ENCODE results near the gene CPLANE2.
"Not testable (repeated sequence)": the region's sequence is repeated elsewhere in the genome, so short reads cannot be mapped to it uniquely, and the experiment has no call there.

Gene CPLANE2, protein sequence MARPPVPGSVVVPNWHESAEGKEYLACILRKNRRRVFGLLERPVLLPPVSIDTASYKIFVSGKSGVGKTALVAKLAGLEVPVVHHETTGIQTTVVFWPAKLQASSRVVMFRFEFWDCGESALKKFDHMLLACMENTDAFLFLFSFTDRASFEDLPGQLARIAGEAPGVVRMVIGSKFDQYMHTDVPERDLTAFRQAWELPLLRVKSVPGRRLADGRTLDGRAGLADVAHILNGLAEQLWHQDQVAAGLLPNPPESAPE

DNA sequence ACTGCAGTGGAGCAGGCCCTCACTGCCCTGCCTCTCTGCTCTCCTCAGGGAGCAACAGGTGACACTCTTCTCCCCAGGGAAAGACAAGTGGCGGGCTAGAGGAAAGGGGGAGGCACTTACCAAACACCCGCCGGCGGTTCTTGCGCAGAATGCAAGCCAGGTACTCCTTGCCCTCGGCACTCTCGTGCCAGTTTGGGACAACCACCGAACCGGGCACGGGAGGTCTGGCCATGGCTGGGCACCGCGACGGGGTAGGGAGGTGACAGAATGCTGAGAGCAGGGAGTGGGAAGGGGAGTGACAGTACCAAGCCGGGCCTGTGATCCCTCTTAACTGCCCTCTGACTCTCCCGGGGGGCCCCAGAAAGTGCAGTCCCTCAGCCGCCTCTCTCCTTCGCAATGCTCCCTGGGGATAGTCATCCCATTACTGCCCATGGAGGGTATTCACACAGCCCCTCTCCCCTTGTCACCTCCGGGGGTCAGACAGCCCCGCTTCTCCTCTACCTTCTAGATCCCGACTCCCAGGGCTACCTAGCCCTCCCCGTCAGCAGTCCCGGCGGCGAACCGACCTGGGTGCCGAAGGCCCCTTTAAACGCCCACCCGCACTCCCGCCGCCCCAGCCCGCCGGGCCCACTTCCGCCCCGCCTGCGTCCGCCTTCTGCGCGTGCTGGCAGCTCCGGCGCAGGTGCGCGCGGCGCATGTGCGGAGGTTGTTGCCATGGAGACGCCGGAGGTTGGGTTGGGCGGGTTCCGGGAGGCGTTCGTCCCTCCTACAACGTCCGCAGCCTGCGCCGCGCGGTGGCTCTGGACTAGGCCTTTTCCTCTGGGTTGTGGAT lies at the start of gene CPLANE2:
TSS of gene CPLANE2 (minus strand) at position 673 of the 832 bp plus-strand sequence. CDS start at position 232, 441 bp downstream.
- DNase-seq (ENCODE audit: low spot score): peak; percentile 90

DNA sequence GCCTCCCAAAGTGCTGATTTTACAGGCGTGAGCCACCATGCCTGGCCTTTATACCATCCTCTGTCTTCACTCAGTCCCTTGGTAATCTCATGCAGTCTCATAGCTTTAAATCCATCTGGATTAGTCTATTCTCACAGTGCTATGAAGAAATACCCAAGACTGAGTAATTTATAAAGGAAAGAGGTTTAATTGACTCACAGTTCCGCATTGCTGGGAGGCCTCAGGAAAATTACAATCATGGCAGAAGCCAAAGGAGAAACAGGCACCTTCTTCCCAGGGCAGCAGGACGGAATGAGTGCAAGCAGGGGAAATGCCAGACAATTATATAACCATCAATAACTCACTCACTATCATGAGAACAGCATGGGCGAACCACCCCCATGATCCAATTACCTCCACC lies 49.1 kb upstream of the CPLANE2 start:
- peak; percentile 61 for DNase-seq (ENCODE audit: low spot score)

DNA sequence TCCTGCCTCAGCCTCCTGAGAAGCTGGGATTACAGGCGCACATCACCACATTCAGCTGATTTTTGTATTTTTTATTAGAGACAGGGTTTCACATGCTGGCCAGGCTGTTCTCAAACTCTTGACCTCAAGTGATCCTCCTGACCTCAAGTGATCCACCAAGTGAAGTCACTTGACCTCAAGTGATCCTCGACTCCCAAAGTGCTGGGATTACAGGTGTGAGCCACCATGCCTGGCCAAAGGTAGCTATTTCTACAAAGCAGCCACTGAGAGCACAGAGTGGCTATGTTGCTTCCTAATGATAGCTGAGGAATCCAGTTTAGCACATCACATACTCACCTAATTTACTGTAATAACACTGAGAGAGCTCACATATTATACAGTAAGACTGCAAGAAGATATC lies 44.8 kb upstream of the CPLANE2 start:
- no peak for DNase-seq (ENCODE audit: low spot score)

DNA sequence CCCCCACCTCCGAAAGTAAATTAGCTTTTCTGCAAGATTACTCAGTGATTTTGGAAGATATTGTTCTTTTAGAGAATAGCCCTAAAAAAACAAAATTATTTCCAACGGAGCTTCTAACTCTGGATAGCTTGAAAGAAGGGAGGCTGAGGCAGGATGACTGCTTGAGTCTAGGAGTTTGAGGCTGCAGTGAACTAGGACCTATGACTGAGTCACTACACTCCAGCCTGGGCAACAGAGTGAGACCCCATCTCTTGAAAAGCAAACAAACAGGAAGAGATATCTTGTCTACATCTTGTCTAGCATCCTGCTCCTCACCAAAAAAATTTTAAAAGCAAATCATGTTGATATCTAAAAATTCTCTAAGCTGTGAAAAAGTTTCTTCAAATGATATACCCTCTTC lies 42.2 kb upstream of the CPLANE2 start:
- no peak for DNase-seq (ENCODE audit: low spot score)

DNA sequence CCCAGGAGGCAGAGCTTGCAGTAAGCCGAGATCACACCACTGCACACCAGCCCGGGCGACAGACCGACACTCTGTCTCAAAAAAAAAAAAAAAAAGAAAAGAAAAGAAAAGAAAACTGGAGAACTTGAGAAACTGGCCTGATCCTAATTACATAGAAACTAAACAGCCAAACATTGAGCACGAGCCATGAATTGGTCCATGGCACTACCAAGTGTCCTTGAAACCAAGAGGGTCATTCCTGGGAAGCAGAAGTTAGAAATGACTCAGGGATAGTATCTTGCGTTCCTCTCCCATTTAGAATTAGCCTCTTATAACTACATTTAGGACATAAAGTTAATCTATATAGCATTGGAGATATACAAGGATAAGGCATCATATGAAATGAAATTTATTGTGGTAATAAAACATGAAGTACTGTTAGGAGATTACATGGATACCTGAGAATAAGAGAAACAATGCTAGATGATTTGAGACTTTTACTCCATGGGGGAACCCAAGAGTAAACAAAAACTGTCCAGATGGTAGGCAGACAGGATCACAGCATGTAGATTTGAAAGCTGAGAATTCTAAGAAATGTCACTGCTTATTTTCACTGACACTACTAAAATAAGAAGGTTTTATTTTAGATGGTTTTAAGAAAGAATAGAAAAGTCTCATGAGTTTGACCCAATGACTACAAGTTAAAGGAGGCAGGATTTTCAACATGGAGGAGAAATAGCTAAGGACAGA lies 39.5 kb upstream of the CPLANE2 start:
- DNase-seq (ENCODE audit: low spot score): peak; percentile 78

DNA sequence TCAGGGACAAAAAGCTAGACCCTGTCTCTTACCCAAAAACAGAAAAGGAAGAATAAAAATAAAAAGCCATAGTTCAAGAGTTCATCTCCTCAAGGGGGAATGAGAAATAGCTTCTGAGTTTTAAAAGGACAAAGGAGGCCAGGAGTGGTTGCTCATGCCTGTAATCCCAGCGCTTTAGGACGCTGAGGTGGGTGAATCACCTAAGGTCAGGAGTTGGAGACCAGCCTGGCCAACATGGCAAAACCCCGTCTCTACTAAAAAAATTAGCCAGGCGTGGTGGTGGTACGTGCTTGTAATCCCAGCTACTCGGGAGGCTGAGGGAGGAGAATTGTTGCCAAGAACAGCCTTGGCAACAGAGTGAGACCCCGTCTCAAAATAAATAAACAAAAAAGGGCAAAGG lies 38.6 kb upstream of the CPLANE2 start:
- DNase-seq (ENCODE audit: low spot score): no peak

DNA sequence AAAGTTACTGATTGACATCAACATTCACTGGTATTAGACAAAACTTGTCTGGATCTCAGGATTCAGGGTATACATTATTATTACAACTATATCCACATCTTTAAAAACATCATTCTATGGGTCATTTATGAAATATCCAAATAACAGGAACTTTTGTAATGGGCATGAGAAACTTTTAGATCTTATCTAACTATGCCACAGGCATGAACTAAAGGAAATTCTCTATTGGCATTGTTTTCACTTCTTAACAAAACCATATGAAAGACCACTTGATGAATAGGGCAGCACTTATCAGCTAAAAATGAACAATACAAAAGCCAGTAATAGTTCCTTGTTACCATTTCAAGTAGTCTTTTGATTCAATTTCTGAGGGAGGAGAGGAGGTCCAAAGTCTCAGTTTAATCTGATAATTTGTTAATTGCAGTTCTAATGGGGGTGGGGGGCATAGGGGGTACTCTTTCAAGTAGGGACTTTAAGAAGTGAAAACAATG lies 30.8 kb upstream of the CPLANE2 start:
- DNase-seq (ENCODE audit: low spot score): no peak

DNA sequence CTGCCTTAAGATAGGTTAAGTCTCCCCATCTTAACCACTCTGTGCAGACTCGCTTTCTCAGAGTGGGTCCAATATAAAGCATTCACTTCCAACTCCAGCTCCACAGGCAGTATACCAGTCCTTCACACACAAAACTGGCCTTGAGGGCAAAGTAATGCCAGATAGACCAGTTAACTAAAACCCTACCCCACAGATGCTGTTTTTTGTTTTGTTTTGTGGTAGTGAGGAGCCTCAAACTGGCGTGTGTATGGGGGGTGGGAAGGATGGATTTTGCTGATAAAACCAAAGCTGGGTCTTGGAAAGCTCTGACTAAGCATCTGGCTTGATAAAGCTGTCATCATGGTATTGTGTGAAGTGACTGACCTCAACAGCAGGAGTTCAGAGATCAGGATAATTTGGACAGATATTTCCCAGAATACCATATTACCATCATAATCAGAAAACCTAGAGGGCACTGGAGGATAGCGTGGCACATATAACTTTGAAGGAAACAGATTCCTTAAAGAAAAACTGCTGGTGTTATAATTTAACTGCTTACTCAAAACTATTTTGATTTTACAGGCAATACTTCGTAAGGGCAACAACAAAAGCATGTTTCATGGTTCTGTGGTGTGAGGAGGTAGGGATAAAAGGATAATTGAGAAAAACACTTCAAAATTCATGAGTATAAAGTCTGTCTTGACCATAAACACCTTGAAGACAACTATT lies 29.6 kb upstream of the CPLANE2 start:
- DNase-seq (ENCODE audit: low spot score): no peak

DNA sequence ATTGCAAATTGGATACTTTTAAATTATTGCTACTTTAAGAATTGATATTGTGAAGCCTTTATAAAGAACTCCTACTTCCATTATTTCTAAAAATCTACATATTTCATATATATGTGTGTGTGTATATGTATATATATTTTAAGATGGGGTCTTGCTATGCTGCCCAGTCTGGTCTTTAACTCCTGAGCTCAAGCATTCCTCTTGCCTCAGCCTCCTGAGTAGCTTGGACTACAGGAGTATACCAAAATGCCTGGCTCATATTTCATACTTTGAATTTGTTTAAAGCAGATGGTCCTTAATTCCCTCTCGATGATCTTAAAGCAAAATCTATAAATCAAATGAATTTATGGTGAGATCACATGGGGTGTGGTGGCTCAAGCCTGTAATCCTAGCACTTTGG lies 25.1 kb upstream of the CPLANE2 start:
- DNase-seq (ENCODE audit: low spot score): no peak

DNA sequence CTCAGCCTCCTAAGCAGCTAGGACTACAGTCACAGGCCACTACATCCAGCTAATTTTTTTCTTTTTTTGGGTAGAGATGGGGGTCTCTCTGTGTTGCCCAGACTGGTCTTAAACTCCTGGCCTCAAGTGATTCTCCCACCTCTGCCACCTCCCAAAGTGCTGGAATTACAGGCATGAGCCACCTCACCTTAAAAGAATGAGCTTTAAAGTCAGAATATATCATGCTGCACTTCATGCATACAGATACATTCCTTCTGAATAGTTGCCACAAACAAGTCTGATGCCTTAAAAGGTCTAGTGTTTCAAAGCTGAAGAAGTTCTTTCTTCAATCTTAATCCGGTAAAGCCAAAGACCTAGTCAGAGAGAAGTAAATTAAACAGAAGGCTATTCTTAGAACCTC lies 23.8 kb upstream of the CPLANE2 start:
- no peak for DNase-seq (ENCODE audit: low spot score)

DNA sequence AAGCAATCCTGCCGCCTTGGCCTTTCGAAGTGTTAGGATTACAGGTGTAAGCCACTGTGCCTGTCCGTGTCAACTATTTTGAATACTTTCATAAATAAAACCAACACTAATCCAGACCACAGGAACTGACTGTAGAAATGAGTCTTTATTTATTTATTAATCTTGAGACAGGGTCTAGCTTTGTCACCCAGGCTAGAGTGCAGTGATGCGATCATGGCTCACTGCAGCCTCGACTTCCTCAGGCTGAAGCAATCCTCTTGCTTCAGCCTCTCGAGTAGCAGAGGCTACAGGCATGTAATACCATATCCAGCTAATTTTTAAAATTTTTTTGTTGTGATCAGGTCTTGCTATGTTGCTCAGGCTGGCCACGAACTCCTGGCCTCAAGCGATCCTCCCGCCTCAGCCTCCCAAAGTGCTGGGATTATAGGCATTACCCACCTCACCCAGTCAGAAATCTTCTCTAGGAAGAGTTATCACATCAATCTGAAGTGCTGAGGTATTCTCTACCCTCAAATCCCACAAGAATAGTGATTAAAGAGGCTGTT lies 21.7 kb upstream of the CPLANE2 start:
- DNase-seq (ENCODE audit: low spot score): no peak

DNA sequence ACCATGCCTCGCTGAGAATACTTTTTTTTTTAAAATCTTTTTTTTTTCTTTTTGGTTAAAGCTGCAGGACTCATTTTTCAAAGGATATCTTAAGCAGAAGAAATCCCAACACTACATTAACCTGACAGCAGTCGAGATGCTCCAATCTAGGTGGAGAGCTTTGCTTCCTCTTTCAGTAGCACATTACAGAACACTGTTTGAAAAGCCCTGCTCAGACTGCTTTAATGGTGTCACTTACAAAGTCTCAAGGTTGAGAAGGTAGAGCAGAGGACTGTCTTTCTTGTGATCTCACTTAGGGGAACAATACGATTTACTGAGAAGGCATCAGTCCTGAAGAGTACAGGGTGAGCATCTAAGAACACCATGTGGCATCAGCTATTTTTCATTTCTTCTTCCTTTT lies 21.0 kb upstream of the CPLANE2 start:
- DNase-seq (ENCODE audit: low spot score): no peak

DNA sequence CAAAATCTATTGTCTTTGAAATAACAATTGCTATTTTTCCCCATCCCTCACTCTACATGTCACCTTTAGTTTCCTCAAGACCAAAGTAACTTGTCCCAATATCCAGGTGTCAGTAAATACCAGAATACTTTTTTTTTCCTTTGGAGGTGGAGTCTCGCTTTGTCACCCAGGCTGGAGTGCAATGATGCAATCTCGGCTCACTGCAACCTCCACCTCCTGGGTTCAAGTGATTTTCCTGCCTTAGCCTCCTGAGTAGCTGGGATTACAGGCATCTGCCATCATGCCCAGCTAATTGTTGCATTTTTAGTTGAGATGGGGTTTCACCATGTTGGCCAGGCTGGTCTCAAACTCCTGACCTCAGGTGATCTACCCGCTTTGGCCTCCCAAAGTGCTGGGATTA lies 20.6 kb upstream of the CPLANE2 start:
- DNase-seq (ENCODE audit: low spot score): not testable (repeated sequence)

DNA sequence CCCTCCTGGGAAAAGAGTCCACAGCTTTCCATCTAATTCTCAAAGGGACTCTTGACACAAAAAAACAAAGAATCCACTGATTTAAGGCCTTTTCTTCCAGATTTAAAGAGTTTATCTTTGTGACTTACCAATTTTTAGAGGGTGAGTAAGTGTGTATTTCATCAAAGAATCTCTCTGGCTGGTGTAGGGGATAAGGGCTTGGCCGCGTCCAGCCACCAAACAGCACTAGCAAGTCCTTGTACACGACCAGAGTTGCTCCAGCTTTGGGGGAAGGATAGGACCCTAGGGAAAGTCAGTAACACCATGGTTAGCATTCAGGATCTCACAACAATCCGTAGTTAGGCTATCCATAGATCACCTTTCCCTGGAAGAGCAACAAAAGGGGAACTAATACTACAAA lies 19.5 kb upstream of the CPLANE2 start:
- no peak for DNase-seq (ENCODE audit: low spot score)

DNA sequence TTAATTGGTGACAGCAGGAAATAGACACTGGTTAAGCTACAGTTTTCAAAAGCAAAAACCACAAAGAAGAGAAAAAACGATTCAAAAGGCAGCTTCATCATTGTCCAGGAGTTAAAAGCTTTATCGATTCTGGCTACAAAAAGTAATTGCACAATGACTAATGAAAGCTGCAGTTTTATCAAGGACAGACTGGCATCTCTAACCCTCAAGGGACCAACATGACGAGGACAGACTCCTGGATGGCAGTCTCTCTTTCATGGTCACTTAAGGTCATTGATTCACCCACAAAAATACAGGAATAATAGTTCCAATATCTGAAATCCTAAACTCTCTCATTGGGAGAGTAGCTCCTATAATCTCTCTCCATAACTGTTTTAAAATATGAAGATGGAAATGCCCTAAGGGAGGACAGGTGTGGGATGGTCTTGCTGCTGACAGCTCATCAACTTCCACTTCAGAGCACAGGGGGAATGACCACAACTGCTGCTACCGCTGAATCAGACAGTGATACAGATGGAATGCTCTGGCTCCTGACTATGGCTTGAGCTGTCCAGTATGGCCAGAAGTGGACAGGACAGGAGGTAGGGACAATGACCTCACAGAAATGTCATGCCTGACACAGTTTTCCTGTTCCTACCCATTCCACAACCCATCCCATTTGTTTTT lies 17.4 kb upstream of the CPLANE2 start:
- no peak for DNase-seq (ENCODE audit: low spot score)

DNA sequence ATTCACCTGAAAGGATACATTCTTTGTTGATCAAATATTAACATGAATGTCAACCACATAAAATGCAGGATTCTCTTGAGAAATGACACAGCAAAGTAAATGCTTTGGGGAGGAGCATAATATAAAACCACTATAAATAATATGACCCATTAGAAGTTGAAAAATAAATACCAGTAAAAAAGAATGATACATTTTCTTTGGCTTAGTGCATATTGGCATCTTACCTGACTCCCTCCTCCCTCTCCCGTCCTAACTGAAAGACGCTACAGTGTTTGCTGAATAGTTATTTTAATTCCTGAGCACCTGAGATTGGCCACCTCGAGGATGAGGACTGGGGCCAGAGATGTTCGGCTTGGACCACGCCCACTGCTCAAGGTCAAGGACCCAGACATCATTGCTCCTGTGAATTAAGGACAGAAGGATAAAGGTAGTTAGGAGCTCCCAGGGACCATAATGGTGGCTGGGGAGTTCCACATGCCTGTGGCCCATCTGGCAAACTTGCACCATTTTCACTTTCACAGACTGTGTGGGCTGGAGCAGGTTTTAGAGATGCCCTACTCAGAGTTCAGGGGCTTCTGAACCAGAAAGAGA lies 16.4 kb upstream of the CPLANE2 start:
- no peak for DNase-seq (ENCODE audit: low spot score)

DNA sequence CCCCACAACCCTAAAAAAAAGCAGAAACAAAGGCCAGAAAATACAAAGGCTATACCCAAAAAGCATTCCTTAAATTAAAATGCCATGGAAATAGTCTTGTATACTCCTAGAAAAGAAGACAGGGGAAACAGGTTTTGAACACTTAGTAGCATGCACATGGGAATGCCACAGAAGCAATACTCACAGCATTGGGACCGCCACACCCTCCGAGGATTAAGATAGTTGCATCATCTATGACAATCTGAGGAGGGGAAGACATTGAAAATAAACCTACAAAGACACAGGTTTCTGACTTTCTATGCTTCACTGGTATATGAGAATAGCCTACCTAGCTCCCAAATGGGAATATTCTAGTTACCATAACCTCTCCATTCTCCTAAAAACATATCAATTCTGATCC lies 15.9 kb upstream of the CPLANE2 start:
- no peak for DNase-seq (ENCODE audit: low spot score)

DNA sequence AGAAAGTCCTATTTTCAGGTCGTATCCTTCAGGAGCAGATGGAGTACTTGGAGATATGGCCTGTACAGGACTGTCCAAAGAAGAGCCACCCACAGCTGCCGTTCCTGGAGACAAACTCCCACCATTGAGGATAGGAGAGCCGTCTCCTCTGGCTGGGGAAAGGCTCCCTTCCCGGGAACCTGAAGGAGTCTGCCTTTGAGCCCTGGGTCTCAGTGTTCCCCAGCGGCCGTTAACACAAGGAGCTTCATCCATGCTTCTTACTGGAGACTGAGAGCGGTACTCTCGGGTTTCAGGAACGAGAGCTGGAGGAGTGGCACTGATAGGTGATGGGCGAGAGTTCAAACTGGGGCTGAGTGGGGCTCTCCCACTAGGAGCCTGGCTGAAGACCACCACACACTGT lies 14.4 kb upstream of the CPLANE2 start:
- no peak for DNase-seq (ENCODE audit: low spot score)

DNA sequence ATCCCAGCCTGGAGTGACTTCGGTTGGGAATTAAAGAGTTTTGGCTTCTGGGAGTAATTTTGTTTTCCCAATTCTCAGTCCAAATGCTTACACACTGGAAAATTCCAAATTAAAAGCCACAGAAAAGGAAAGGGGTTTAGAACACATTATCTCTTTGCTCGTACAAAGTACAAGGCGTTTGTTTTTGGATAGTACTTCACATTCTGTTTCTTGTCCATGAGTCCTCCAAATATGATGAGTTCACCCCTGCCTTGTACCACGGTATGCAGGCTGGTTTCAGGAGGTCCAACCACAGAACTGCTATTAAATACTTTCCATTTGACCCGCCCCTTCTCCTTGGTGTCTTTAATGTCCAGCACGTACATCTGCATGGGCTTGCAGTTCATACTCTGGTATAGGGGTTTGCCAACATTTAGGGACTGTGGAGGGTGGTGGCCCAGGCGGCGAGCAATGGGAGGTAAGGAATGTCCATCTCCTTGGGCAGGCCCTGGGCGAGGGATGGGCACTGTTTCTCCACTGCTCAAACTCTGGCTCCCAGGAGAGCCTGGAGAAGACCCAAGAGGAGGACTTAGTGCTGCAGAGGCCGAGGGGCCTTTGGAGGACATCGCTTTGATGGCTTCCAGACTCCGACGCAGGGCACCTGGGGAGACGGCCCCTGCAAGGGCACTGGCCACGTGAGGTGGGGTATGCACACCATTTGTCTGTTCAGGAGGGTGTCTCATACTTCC lies 13.7 kb upstream of the CPLANE2 start:
- no peak for DNase-seq (ENCODE audit: low spot score)

DNA sequence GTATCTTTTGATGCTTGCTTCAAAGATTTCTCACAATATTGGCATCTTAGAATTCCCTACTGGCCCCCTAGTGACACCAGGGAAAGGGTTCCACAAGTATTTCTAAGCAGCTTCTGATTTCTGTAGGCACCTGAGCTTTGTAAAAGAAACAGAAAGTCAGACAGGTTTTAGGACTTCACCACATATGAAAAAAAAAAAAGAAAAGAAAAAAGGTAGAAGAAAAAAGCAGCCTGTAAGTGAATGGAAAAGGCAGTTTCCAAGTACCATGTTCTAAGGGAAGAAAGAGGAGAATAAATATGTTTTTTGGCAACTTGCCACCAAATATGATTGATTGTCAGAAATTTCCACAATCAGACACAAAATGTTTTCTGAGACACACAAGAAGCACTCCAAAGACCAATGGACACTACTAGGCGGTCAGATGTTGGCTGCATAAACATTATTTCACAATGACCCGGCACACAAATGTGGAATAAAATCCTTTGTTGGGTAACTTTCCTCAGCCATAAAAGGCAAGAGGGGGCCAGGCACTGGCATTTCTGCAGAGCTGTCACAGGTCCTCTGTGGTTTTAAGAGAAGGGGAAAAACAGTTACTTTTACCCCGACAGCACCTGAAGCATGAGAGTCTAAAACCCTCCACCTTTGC lies 12.7 kb upstream of the CPLANE2 start:
- DNase-seq (ENCODE audit: low spot score): no peak
